GM12873 (cell line): ENCODE results near the gene COMP.
A peak's percentile ranks its signal among the peaks of the same experiment; 100 is the strongest.

Source experiments
- TF ChIP-seq, protein P1 (sequence below): IDR thresholded peaks from 2 replicates; pipeline ENCODE4 v1.5.1; 2012; ENCODE audit warnings: low read depth, mild to moderate bottlenecking, moderate library complexity, low read length, control low read depth; ENCODE audit not compliant: insufficient read depth; ENCODE audit errors: missing control alignments

COMP gene

DNA sequence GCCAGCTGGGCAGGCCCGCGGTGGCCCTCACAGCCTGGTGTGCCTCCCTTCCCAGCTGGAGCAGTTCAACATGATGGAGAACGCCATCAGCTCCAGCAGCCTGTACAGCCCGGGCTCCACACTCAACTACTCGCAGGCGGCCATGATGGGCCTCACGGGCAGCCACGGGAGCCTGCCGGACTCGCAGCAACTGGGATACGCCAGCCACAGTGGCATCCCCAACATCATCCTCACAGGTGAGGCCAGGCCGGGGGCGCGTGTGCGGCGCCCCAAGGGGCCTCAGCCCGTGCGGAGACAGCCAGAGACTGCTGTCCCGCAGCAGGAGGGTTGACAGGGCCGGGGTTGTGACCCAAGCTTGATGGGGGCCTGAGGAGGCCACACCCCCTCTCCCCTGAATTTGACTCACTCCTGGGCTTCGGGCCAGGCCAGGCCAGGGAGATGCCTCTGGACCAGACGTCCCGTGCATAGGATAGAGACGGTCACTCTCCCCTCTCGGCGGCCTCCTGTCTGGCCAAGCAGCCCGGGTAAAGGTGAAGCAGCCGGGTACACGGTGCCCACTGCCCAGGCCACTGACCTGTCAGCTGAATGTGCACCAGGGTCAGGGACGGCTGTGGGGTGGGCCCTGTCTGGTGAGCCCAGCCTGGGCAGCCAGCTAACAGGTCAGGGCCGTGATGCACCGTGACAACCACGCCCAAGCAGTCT lies 15.4 kb downstream of the COMP start:
- TF ChIP-seq, protein P1, sequence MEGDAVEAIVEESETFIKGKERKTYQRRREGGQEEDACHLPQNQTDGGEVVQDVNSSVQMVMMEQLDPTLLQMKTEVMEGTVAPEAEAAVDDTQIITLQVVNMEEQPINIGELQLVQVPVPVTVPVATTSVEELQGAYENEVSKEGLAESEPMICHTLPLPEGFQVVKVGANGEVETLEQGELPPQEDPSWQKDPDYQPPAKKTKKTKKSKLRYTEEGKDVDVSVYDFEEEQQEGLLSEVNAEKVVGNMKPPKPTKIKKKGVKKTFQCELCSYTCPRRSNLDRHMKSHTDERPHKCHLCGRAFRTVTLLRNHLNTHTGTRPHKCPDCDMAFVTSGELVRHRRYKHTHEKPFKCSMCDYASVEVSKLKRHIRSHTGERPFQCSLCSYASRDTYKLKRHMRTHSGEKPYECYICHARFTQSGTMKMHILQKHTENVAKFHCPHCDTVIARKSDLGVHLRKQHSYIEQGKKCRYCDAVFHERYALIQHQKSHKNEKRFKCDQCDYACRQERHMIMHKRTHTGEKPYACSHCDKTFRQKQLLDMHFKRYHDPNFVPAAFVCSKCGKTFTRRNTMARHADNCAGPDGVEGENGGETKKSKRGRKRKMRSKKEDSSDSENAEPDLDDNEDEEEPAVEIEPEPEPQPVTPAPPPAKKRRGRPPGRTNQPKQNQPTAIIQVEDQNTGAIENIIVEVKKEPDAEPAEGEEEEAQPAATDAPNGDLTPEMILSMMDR = no peak

DNA sequence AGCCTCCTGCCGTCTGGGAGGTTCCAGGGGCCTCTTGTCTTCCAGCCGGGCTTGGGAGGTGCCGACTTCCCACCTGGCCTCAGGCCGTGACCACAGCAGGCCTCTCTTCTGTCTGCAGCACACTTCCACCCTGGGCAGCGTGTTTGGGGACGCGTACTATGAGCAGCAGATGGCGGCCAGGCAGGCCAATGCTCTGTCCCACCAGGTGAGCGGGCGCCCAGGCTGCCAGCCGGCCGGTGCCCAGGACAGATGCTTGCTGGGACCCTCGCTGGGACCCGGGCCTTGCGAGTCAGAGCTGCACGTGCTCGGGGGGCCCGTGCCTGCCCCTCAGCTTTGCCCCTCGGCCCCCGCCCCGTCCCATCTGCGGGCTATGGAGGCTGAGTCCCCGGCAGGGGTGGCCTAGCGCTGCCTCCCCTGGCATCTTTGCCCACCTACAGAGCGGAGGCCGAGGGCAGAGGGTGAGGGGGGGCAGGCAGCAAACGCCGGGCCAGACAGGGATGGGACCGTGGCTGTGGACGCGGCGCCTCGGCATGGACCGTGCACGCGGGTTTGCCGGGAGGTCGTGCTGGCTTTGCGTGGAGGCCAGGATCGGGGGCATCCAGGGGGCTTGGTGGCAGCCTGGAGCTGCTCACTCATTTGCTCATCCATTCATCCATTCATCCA lies 16.2 kb downstream of the COMP start:
- TF ChIP-seq, protein P1 = no peak

DNA sequence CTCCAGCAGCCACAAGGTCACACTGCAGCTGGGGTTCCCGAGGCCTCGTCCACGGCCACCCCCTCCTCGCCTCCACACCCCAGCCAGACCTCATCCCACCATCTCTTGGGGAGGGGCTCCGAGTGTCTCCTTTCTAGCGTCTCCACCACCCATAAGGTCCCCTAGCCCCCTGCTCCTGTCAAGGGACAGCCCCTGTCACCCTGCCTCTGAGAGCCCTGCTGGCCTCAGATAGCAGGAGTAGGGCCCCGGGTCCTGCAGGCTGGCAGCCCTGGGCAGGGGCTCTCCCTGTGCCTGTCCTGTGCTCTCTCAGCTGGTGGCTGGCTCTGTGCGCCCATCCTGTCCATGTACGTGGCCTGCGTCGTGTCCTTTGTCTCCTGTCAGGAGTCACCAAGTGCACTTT lies 17.0 kb downstream of the COMP start:
- TF ChIP-seq, protein P1 = no peak

GRCh38 chr19:18773682-18774081 lies 17.4 kb downstream of the COMP start:
- TF ChIP-seq, protein P1 = no peak

- TF ChIP-seq, protein P1 = no peak
Measured at GRCh38 chr19:18772620-18773587, 18.2 kb downstream of the COMP start.

- TF ChIP-seq, protein P1 = peak; percentile 45
Measured at GRCh38 chr19:18771328-18772242, 19.5 kb downstream of the COMP start.
